K562 (cell line): ENCODE measurements around the gene AKAIN1. TPM values are rescaled to one million over a fixed set of nuclear protein-coding genes. Genes with fewer than 3 reads are reported as not detected.

Experiments used
- ATAC-seq: fragments of 200-7000 bp; cut with Tn5 transposase; 3 replicates; pipeline ENCODE4 v1.9.1; 2020; ENCODE audit warnings: moderate library complexity
- BruUV-seq: library from RNA; stranded (reverse); fragments of 400-500 nt; replicated peaks from 2 replicates; lab custom pipeline; 2021; lab: Mats Ljungman, UMichigan
- CTCF ChIA-PET: fragments of 300-600 bp; formaldehyde crosslinking; extraction: SDS; loops from one replicate; lab custom pipeline; 2021; ENCODE audit warnings: low intra/inter-chr PET ratio; lab: Yijun Ruan, JAX
- POLR2A ChIA-PET: fragments of 300-600, 350-650 bp; sonication (Branson Sonifier 250); formaldehyde crosslinking; extraction: SDS; loops from one replicate; lab custom pipeline; 2021; ENCODE audit warnings: antibody characterized with exemption, inconsistent platforms; lab: Yijun Ruan, JAX
- DNase-seq, 4 experiments: peaks; one replicate each; pipeline versions ENCODE4 v3.0.0 to v3.0.0-alpha.2; 2011 to 2018; ENCODE audit warnings: low spot score in 3 of 4, mixed read lengths in 3 of 4; ENCODE audit errors: extremely low read depth in 1 of 4
- FAIRE-seq: peaks from 2 replicates; lab custom pipeline; 2011; peaks lifted over from hg19 to GRCh38; lab: Jason Lieb, UNC
- H2AFZ ChIP-seq: 2 replicates; pipeline ENCODE4 v1.6.0; 2011; ENCODE audit warnings: low read depth, low read length, control low read depth, inconsistent platforms
- H3K27ac ChIP-seq: fragments of 200-600 bp; 3 replicates; pipeline ENCODE4 v1.8.0; 2011; ENCODE audit warnings: low read depth, mild to moderate bottlenecking, control low read depth, inconsistent platforms, low read length, moderate library complexity, mixed read lengths; ENCODE audit errors: extremely low read depth
- H3K27me3 ChIP-seq, 2 experiments: fragments of 300-600 bp in 1 of 2; 2 replicates in 1 of 2; 3 replicates in 1 of 2; pipeline versions ENCODE4 v1.6.0 to v1.8.0; 2011; ENCODE audit warnings: inconsistent platforms in 2 of 2, low read length in 2 of 2, mild to moderate bottlenecking in 1 of 2, mixed read lengths in 1 of 2, moderate library complexity in 1 of 2; ENCODE audit not compliant: control insufficient read depth in 2 of 2, insufficient read depth in 2 of 2
- H3K36me3 ChIP-seq: fragments of 300-600 bp; 3 replicates; pipeline ENCODE4 v1.8.0; 2011; ENCODE audit warnings: mild to moderate bottlenecking, low read length, inconsistent platforms; ENCODE audit not compliant: control insufficient read depth, insufficient read depth
- H3K4me1 ChIP-seq, 2 experiments: fragments of 200-600 bp in 1 of 2; replicated peaks in 1 of 2; 2 replicates in 1 of 2; 3 replicates in 1 of 2; pipeline versions ENCODE4 v1.5.1 to v1.8.0; 2011; ENCODE audit warnings: inconsistent platforms in 2 of 2, low read length in 2 of 2, mild to moderate bottlenecking in 1 of 2, mixed read lengths in 1 of 2, moderate library complexity in 1 of 2; ENCODE audit not compliant: control insufficient read depth in 2 of 2, insufficient read depth in 2 of 2
- H3K4me2 ChIP-seq: 2 replicates; pipeline ENCODE4 v1.6.1; 2011; ENCODE audit warnings: low read length, control low read depth, inconsistent platforms, mixed read lengths; ENCODE audit not compliant: insufficient read depth
- H3K4me3 ChIP-seq: fragments of 200-600 bp; sonication (generic), shearing (Covaris generic); 2 replicates; pipeline ENCODE4 v1.5.1; 2016; ENCODE audit warnings: control low read depth, inconsistent platforms
- H3K79me2 ChIP-seq: fragments of 200-600 bp; 3 replicates; pipeline ENCODE4 v1.8.0; 2011; ENCODE audit warnings: low read length, inconsistent platforms; ENCODE audit not compliant: control insufficient read depth, insufficient read depth
- H3K9ac ChIP-seq, 2 experiments: 2 replicates each; pipeline versions ENCODE4 v1.6.0 to v1.6.1; 2011; ENCODE audit warnings: low read depth in 2 of 2, low read length in 2 of 2, control low read depth in 1 of 2, inconsistent platforms in 1 of 2, mild to moderate bottlenecking in 1 of 2, mixed read lengths in 1 of 2; ENCODE audit not compliant: insufficient read depth in 1 of 2
- H3K9me1 ChIP-seq: one replicate; pipeline ENCODE4 v1.6.0; 2011; ENCODE audit warnings: inconsistent platforms, mild to moderate bottlenecking, low read length, moderate library complexity; ENCODE audit not compliant: control insufficient read depth, insufficient read depth
- H3K9me3 ChIP-seq: replicated peaks from 2 replicates; pipeline ENCODE4 v1.5.1; 2011; ENCODE audit warnings: low read depth, low read length, inconsistent platforms; ENCODE audit not compliant: control insufficient read depth, insufficient read depth
- H4K20me1 ChIP-seq: replicated peaks from 2 replicates; pipeline ENCODE4 v1.6.1; 2011; ENCODE audit warnings: low read length, inconsistent platforms, mixed read lengths; ENCODE audit not compliant: control insufficient read depth, insufficient read depth
- ELF2 ChIP-seq: fragments of 250-450 bp; sonication (Bioruptor Pico); IDR thresholded peaks from 2 replicates; pipeline ENCODE4 v1.5.0; 2021; ENCODE audit warnings: mild to moderate bottlenecking
- FOS ChIP-seq: IDR thresholded peaks from 3 replicates; pipeline ENCODE4 v1.6.1; 2011; ENCODE audit not compliant: insufficient read length; ENCODE audit errors: extremely low read depth
- NCOA6 ChIP-seq: fragments of 450-650 bp; IDR thresholded peaks from 2 replicates; pipeline ENCODE4 v1.6.1; 2017; ENCODE audit warnings: mild to moderate bottlenecking
- PKNOX1 ChIP-seq: fragments of 450-650 bp; IDR thresholded peaks from 2 replicates; pipeline ENCODE4 v1.6.1; 2016
- SMARCA5 ChIP-seq: fragments of 450-650 bp; IDR thresholded peaks from 2 replicates; pipeline ENCODE4 v1.6.1; 2016
- STAT5A ChIP-seq: IDR thresholded peaks from 2 replicates; pipeline ENCODE4 v1.6.1; 2012; ENCODE audit warnings: low read length, inconsistent platforms, borderline replicate concordance
- XRCC5 ChIP-seq: fragments of 200-400 bp; formaldehyde crosslinking; IDR thresholded peaks from 2 replicates; pipeline ENCODE4 v1.6.1; 2017; ENCODE audit warnings: low read depth, mild to moderate bottlenecking, low read length
- ZFP30 ChIP-seq: fragments of 250-450 bp; sonication (Bioruptor Pico); IDR thresholded peaks from 2 replicates; pipeline ENCODE4 v1.8.0; 2022; ENCODE audit warnings: moderate library complexity, mild to moderate bottlenecking, inconsistent platforms, borderline replicate concordance
- ZNF121 ChIP-seq: sonication (generic); formaldehyde crosslinking; conservative IDR thresholded peaks from 2 replicates; pipeline ENCODE4 v1.8.0; 2022; ENCODE audit warnings: missing genetic modification reagents
- ZNF324 ChIP-seq: fragments of 250-450 bp; sonication (Bioruptor Pico); IDR thresholded peaks from 2 replicates; pipeline ENCODE4 v1.4.0; 2020; ENCODE audit warnings: mild to moderate bottlenecking
- WGBS: fragments of 100-300 bp; shearing (Covaris generic); methylation state at CpG from one replicate; pipeline ENCODE4 v1.1.6; 2016; ENCODE audit warnings: low coverage, mixed read lengths; ENCODE audit not compliant: insufficient coverage; ENCODE audit errors: missing lambda C conversion rate; 5-methylcytosine and 5-hydroxymethylcytosine counted together
- in situ Hi-C: fragments of 300-500 bp; cut with MboI; formaldehyde crosslinking; loops from 4 replicates; pipeline ENCODE4 v1.15.0; 2018; ENCODE audit warnings: inconsistent platforms, mixed read lengths
- intact Hi-C: fragments of 100-400 bp; cut with micrococcal nuclease; formaldehyde crosslinking; loops from 2 replicates; pipeline ENCODE4 v1.14.2; 2022
- polyA plus RNA-seq, 8 experiments: library from polyadenylated mRNA; depleted of rRNA in 4 of 8; stranded (reverse) in 5 of 8; unstranded in 3 of 8; fragments of >200 nt; fragmentation: Nextera tagmentation in 2 of 8; fragmentation: Illumina TruSeq in 1 of 8; extraction: Ambion mirVana in 2 of 8; extraction: Trizol in 1 of 8; gene quantifications; 2 replicates each; pipeline versions ENCODE4 v1.2.1 to v1.2.3, GENCODE V29; 2011 to 2014; ENCODE audit warnings: inconsistent platforms in 1 of 8, missing spikeins in 1 of 8
- total RNA-seq, 7 experiments: library from RNA; depleted of rRNA in 6 of 7; stranded (reverse); fragments of >200 nt in 6 of 7; fragmentation: Illumina TruSeq in 2 of 7; extraction: Trizol in 2 of 7; gene quantifications; 2 replicates each; pipeline versions ENCODE4 v1.2.1 to v1.2.3, GENCODE V29; 2011 to 2021; ENCODE audit warnings: low replicate concordance in 1 of 7

Gene AKAIN1
- total and polyA plus RNA-seq, 9 of the 15 experiments (the other 6 are each of a cell fraction or from before 2014, with no cell fraction given), result not detected

GRCh38 chr18:5158172-5158571 lies 38.9 kb downstream of the AKAIN1 start:
- 0% methylated on average over 3 of the region's 3 CpGs for WGBS
- H3K9me1 ChIP-seq, result no peaks in the 10 kb centered on the region
- H3K9me3 ChIP-seq, result no peaks in the 10 kb centered on the region
- TF ChIP-seq PKNOX1 (no peak), STAT5A (no peak), NCOA6 (no peak), SMARCA5 (no peak), ZFP30 (CRISPR knock-in tag) (no peak), ELF2 (no peak), XRCC5 (no peak), ZNF121 (CRISPR knock-in tag) (no peak), FOS (no peak), ZNF324 (no peak)
- ATAC-seq (no peak), DNase-seq (no peak), FAIRE-seq (no peak)
- no peak overlapping the region for H3K9ac ChIP-seq
- no peaks in the 10 kb centered on the region for H3K4me1 ChIP-seq
- no peaks in the 10 kb centered on the region for H3K36me3 ChIP-seq
- no TSS peak for BruUV-seq
- no peak overlapping the region for H3K4me3 ChIP-seq
- H3K4me2 ChIP-seq, result no peak overlapping the region
- no peaks in the 10 kb centered on the region for H4K20me1 ChIP-seq
- intact Hi-C loops, result no loop called here
- CTCF ChIA-PET, result no interaction called here
- no peaks in the 10 kb centered on the region for H3K79me2 ChIP-seq
- in situ Hi-C loops, result no loop called here
- H3K27me3 ChIP-seq, result no peaks in the 10 kb centered on the region
- no peak overlapping the region for H2AFZ ChIP-seq
- POLR2A ChIA-PET, result no interaction called here
- H3K27ac ChIP-seq, result no peak overlapping the region
